Activated CD8-positive, alpha-beta T cell treated with anti-CD3 and anti-CD28 coated beads for 36 hours (primary cell): ENCODE data around the gene CDK19. TPM values are rescaled to one million over a fixed set of nuclear protein-coding genes. Genes with fewer than 3 reads are reported as not detected.
"Not testable (repeated sequence)": the region's sequence is repeated elsewhere in the genome, so short reads cannot be mapped to it uniquely, and the experiment has no call there.

ENCODE experiments used
- ATAC-seq: fragments of 200-7000 bp; cut with Tn5 transposase; one replicate; pipeline ENCODE4 v1.10.0; 2021; ENCODE audit warnings: mild to moderate bottlenecking, moderate library complexity
- CTCF ChIA-PET: fragments of 350-600 bp; sonication (Branson Sonifier 250); formaldehyde crosslinking; loops from one replicate; lab custom pipeline; 2021; ENCODE audit warnings: antibody characterized with exemption; lab: Charles Lee
- POLR2A ChIA-PET: fragments of 350-600 bp; sonication (Branson Sonifier 250); formaldehyde crosslinking; loops from one replicate; lab custom pipeline; 2021; ENCODE audit warnings: antibody characterized with exemption; lab: Charles Lee
- DNase-seq: peaks from one replicate; pipeline ENCODE4 v3.0.0-alpha.2; 2020
- H3K27ac Mint-ChIP-seq: one replicate; pipeline ENCODE4 v1.8.0; 2021; ENCODE audit warnings: mild to moderate bottlenecking, mixed read lengths
- H3K27me3 Mint-ChIP-seq: one replicate; pipeline ENCODE4 v1.8.0; 2021; ENCODE audit warnings: mixed read lengths
- H3K36me3 Mint-ChIP-seq: one replicate; pipeline ENCODE4 v1.8.0; 2021; ENCODE audit warnings: low read depth, mixed read lengths
- H3K4me1 Mint-ChIP-seq: one replicate; pipeline ENCODE4 v1.8.0; 2021; ENCODE audit warnings: low read depth, mixed read lengths
- H3K4me3 Mint-ChIP-seq: one replicate; pipeline ENCODE4 v1.8.0; 2021; ENCODE audit warnings: mild to moderate bottlenecking, moderate library complexity, mixed read lengths
- H3K9me3 Mint-ChIP-seq: one replicate; pipeline ENCODE4 v1.8.0; 2021; ENCODE audit warnings: mixed read lengths
- intact Hi-C: fragments of 100-400 bp; cut with micrococcal nuclease; formaldehyde crosslinking; loops from one replicate; pipeline ENCODE4 v1.10.0; 2022
- total RNA-seq, 2 experiments: library from RNA; stranded (reverse); gene quantifications; one replicate each; pipeline ENCODE4 v1.2.3, GENCODE V29; 2021
- TF ChIP-seq, protein P1 (sequence below): fragments of 200-600 bp; IDR thresholded peaks from one replicate; pipeline ENCODE4 v1.8.0; 2022; ENCODE audit warnings: antibody characterized with exemption, mild to moderate bottlenecking

The CDK19 gene
- total RNA-seq, 2 experiments from 2014 or later: 11.8 to 13.1 TPM

DNA sequence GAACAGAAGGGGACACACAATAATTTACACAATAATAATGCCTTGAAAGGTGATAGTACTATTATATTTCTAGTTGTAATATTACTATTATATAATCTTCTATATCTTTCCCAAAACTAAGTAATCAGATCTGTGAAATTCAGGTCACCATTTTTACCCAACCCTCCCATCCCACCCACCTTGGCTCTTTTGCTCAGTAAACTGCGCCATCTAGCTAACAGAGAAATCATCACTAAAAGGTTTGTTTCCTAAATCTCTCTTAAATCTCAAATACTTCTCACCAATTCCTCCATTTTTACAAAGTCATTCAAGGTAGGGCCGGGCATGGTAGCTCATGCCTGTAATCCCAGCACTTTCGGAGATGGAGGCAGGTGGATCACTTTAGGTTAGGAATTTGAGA is 83.4 kb downstream of the CDK19 start:
- H3K27ac Mint-ChIP-seq: no peak overlapping the region
- intact Hi-C loops: no loop called here
- H3K27me3 Mint-ChIP-seq: no peaks in the 10 kb centered on the region
- peaks cover 5% of the 10 kb centered on the region for H3K4me1 Mint-ChIP-seq
- H3K4me3 Mint-ChIP-seq: no peak overlapping the region
- H3K36me3 Mint-ChIP-seq: peaks cover 2% of the 10 kb centered on the region
- ChIA-PET POLR2A (no interaction called here), CTCF (no interaction called here)
- DNase-seq (no peak), ATAC-seq (no peak)
- no peaks in the 10 kb centered on the region for H3K9me3 Mint-ChIP-seq
- TF ChIP-seq, protein P1, sequence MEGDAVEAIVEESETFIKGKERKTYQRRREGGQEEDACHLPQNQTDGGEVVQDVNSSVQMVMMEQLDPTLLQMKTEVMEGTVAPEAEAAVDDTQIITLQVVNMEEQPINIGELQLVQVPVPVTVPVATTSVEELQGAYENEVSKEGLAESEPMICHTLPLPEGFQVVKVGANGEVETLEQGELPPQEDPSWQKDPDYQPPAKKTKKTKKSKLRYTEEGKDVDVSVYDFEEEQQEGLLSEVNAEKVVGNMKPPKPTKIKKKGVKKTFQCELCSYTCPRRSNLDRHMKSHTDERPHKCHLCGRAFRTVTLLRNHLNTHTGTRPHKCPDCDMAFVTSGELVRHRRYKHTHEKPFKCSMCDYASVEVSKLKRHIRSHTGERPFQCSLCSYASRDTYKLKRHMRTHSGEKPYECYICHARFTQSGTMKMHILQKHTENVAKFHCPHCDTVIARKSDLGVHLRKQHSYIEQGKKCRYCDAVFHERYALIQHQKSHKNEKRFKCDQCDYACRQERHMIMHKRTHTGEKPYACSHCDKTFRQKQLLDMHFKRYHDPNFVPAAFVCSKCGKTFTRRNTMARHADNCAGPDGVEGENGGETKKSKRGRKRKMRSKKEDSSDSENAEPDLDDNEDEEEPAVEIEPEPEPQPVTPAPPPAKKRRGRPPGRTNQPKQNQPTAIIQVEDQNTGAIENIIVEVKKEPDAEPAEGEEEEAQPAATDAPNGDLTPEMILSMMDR: no peak

DNA sequence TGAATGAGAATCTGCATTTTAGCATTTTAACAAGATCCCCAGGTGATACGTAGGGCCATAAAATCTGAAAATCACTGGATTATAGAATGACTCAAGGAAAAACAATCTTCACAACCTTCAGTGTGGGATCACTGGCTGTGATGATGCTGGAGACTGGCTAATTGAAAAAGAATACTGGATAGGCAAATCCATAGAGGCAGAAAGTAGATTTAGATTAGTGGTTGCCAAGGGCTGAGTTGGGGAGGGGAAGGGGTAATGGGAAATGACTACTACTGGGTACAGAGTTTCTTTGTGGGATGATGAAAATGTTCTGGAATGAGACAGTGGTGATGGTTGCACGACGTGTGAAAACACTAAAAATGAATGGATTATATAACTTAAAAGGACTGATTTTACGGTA is 84.1 kb downstream of the CDK19 start:
- Mint-ChIP-seq H3K4me3 (no peak overlapping the region), H3K36me3 (peaks cover 2% of the 10 kb centered on the region), H3K27ac (no peak overlapping the region), H3K9me3 (no peaks in the 10 kb centered on the region), H3K4me1 (peaks cover 5% of the 10 kb centered on the region), H3K27me3 (no peaks in the 10 kb centered on the region)
- CTCF ChIA-PET: no interaction called here
- TF ChIP-seq, protein P1: no peak
- no peak for ATAC-seq
- no peak for DNase-seq
- intact Hi-C loops: no loop called here
- POLR2A ChIA-PET: no interaction called here

DNA sequence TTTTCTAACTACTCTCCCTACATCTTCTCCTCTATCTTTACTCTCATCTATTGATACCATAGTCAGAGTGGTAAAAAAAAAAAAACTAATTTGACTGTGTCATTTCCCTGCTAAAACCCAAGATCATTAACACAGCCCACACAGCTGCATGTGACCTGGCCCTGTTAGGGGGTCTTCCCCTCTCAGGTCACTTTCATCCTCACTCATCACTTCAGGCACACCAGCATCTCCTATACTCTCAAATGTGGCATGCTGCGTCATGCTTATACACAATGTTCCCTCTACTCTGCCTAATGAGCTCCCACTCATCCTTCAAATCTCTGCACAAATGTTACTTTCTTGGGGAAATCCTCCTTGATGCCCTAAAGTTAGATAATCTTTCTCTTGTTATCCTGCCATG is 86.8 kb downstream of the CDK19 start:
- peak; percentile 30 for ATAC-seq
- H3K27ac Mint-ChIP-seq: no peak overlapping the region
- TF ChIP-seq, protein P1: no peak
- intact Hi-C loops: no loop called here
- no peak overlapping the region for H3K4me3 Mint-ChIP-seq
- peaks cover 2% of the 10 kb centered on the region for H3K36me3 Mint-ChIP-seq
- DNase-seq: peak; percentile 23
- no peaks in the 10 kb centered on the region for H3K9me3 Mint-ChIP-seq
- H3K4me1 Mint-ChIP-seq: peaks cover 5% of the 10 kb centered on the region
- POLR2A ChIA-PET: no interaction called here
- H3K27me3 Mint-ChIP-seq: no peaks in the 10 kb centered on the region
- CTCF ChIA-PET: interaction anchor here (0.9 kb wide), 1 partner anchor 75 kb away, joined by 3 read pairs; no protein-coding TSS in a partner anchor

DNA sequence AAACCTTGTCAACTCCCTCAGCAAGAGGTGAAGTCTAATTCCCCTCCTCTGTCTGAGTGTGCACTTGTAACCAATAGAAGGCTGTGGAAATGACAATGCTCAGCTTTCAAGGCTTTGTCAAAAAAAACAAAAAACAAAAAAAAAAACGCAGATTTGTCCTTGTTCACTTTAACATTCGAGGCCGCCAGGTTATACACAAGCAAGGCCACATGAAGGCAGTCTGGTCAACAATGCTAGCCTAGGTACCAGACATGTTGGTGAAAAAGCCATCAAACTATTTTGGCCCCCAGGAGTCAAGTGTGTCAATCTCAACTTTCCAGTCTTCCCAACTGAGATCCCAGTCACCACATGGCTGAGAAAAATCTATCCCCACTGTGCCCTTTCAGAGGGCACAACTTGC is 92.3 kb downstream of the CDK19 start:
- Mint-ChIP-seq H3K4me3 (no peak overlapping the region), H3K4me1 (no peaks in the 10 kb centered on the region), H3K27me3 (no peaks in the 10 kb centered on the region), H3K36me3 (no peaks in the 10 kb centered on the region), H3K27ac (no peak overlapping the region), H3K9me3 (no peaks in the 10 kb centered on the region)
- intact Hi-C loops: no loop called here
- POLR2A ChIA-PET: interaction anchor here (0.7 kb wide), 2 partner anchors 244 to 829 kb away, joined by 3 read pairs; no protein-coding TSS in a partner anchor
- TF ChIP-seq, protein P1: no peak
- ATAC-seq (no peak), DNase-seq (no peak)
- CTCF ChIA-PET: no interaction called here

DNA sequence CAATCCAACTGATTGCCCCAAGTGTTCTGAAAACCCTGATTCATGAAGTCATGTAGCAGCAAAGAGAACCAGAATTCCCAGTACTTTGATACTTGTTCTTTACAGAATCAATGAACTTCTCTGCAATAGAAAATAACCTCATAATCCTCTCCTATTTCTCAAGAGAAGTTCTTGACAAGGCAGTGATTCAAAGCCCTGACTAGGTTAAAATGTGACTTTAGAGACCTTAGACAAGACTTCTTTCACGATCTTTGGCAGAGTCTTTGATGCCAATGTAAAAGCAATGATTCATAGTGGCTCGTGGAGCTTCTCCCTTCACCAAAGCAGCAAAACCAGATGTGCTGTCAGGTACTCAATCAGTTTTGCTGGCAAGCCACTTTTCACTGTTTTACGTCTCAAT is 95.2 kb downstream of the CDK19 start:
- ChIA-PET CTCF (no interaction called here), POLR2A (no interaction called here)
- intact Hi-C loops: no loop called here

DNA sequence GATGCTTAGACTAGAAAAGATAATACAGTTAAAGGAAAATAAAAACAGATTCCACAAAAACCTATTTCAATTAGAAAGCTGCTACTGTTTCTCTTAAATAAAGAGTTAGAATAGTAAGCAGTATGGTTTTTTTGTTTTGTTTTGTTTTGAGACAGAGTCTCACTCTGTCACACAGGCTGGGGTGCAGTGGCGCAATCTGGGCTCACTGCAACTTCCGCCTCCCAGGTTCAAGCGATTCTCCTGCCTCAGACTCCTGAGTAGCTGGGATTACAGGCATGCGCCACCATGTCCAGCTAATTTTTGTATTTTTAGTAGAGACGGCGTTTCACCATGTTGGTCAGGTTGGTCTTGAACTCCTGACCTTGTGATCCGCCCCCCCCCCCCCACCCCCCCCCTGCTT is 95.7 kb downstream of the CDK19 start:
- not testable (repeated sequence) for H3K27me3 Mint-ChIP-seq

More for the DNA sequence above, 95.2 kb downstream of the CDK19 start:
- no peak for DNase-seq
- H3K36me3 Mint-ChIP-seq: no peaks in the 10 kb centered on the region
- TF ChIP-seq, protein P1: no peak
- H3K27me3 Mint-ChIP-seq: no peaks in the 10 kb centered on the region
- no peak for ATAC-seq
- peaks cover 3% of the 10 kb centered on the region for H3K4me1 Mint-ChIP-seq
- no peak overlapping the region for H3K4me3 Mint-ChIP-seq
- H3K27ac Mint-ChIP-seq: no peak overlapping the region
- no peaks in the 10 kb centered on the region for H3K9me3 Mint-ChIP-seq

More for the DNA sequence above, 95.7 kb downstream of the CDK19 start:
- H3K9me3 Mint-ChIP-seq, ATAC-seq, H3K4me3 Mint-ChIP-seq, POLR2A ChIA-PET, intact Hi-C loops, DNase-seq, H3K36me3 Mint-ChIP-seq, H3K4me1 Mint-ChIP-seq, CTCF ChIA-PET, H3K27ac Mint-ChIP-seq: not testable (repeated sequence)
